ENCODE data around the gene PERP.

DNA sequence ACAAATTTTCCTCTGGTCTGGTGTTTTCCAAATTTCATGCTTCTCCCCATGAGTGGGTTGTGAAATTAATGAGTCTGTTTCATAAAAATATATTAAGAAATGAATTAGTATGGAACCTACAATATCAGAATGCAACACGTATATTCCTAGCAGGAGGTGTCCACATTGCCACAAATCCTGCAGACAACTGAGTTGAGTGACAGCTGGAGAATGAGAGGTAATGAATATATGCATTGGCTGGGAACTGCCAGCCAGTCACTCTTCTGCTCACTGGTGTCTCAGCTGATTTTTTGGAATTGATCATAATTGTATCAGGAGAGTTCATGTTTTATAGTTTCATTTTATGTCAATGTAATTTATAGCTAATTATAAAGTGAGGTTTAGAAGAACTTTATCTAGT is 48.2 kb upstream of the PERP start:
- TF ChIP-seq, protein P1, sequence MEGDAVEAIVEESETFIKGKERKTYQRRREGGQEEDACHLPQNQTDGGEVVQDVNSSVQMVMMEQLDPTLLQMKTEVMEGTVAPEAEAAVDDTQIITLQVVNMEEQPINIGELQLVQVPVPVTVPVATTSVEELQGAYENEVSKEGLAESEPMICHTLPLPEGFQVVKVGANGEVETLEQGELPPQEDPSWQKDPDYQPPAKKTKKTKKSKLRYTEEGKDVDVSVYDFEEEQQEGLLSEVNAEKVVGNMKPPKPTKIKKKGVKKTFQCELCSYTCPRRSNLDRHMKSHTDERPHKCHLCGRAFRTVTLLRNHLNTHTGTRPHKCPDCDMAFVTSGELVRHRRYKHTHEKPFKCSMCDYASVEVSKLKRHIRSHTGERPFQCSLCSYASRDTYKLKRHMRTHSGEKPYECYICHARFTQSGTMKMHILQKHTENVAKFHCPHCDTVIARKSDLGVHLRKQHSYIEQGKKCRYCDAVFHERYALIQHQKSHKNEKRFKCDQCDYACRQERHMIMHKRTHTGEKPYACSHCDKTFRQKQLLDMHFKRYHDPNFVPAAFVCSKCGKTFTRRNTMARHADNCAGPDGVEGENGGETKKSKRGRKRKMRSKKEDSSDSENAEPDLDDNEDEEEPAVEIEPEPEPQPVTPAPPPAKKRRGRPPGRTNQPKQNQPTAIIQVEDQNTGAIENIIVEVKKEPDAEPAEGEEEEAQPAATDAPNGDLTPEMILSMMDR (conservative IDR thresholded peaks at IDR 0.05), result no peak
- TF ChIP-seq ZFX (IDR thresholded peaks at IDR 0.05), result no peak

All from C4-2B (cell line).